DMS 273 treated with DMSO at 0.1 percent for 48 hours (cell line): ENCODE results near the gene NFKBIB.
A peak's percentile ranks its signal among the peaks of the same experiment; 100 is the strongest.
"Not testable (repeated sequence)": the region's sequence is repeated elsewhere in the genome, so short reads cannot be mapped to it uniquely, and the experiment has no call there.

Experiments
- DNase-seq: peaks from one replicate; lab custom pipeline; 2025; lab: John Stamatoyannopoulos, UW

The NFKBIB gene

DNA sequence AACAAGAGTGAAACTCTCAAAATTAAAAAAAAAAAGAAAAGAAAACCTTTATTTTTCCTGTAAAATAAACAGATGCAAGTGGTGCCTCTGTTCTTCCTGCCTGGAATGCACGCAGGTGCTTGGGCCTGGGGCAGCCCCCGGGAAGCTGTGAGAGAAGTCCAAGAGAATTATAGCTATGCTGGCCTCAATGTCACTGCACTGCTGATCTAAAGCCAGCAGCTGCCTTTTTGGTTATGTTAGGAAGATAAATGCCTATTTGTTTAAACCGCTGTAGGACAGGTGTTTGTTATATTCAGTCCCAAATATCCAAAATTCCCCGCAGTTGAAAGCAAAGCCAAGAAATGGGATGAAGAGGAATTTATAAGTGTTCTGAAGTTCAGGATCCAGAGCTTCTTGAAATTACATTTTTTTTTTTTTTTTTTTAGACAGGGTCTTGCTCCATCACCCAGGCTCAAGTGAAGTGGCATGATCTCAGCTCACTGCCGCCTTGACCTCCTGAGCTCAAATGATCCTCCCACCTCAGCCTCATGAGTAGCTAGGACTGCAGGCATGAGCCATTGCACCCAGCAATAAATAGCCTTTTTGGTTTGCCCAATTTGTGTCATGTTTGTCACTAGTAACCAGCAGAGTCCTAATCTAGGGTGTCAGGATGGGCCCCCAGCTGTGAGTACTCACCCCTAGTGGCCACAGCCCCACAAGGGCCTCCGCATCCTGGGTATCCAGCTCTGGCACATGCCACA lies 23.9 kb upstream of the NFKBIB start:
- no peak for DNase-seq

- DNase-seq: peak; percentile 26
Measured at GRCh38 chr19:38877781-38878574, 21.8 kb upstream of the NFKBIB start, which contains the start of gene RINL. RINL (minus strand) TSS chr19:38878275; CDS start chr19:38876742, 1,533 bp downstream.

- DNase-seq: no peak
Measured at GRCh38 chr19:38878575-38879399, 21.0 kb upstream of the NFKBIB start.

DNA sequence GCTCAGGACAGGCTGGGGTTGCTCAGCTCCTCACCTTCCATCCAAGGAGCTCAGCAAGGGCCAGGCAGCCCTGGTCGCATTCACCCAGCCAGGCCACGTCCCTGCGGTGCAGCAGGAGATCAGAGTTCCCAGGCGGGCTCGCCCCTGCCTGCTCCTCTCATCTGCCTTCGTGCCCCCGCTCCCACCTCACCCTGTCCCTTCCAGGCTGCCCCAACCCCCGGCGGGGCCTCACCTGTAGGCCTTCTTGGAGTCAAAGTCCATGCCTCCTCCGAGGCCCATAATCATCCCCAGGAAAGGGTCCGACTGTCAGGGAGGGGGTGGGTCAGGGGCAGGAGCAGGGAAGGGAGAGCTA lies 20.4 kb upstream of the NFKBIB start:
- no peak for DNase-seq

- no peak for DNase-seq
Measured at GRCh38 chr19:38880076-38880881, 19.5 kb upstream of the NFKBIB start.

- DNase-seq: no peak
Measured at GRCh38 chr19:38880882-38881609, 18.7 kb upstream of the NFKBIB start.

DNA sequence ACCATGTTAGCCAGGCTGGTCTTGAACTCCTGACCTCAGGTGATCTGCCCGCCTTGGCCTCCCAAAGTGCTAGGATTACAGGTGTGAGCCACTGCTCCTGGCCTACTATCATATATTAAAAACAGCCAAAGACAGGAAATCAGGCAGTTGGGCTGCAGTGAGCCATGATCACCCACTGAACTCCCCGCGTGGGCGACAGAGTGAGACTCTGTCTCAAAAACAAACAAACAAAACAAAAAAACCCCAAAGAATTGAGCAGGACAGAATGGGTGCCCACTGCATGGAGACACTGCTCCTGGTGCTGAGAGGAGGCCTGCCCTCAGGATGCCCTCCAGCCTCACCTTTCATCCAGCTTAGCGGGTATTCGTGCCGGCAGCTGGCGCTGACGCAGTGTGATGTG lies 16.5 kb upstream of the NFKBIB start:
- no peak for DNase-seq

DNA sequence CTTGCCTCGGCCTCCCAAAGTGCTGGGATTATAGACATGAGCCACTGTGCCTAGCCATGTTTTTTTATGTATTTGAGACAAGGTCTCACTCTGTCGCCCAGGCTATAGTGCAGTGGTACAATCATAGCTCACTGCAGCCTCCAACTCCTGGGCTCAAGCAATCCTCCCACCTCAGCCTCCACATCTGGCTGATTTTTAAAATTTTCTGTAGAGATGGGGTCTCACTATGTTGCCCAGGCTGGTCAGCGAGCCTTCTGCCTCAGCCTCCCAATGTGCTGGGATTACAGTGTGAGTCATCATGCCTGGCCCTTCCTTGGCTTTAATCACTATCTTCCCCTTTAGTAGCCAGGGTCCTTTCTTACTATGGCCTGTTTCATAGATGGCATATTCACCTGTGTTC lies 15.1 kb upstream of the NFKBIB start:
- not testable (repeated sequence) for DNase-seq

DNA sequence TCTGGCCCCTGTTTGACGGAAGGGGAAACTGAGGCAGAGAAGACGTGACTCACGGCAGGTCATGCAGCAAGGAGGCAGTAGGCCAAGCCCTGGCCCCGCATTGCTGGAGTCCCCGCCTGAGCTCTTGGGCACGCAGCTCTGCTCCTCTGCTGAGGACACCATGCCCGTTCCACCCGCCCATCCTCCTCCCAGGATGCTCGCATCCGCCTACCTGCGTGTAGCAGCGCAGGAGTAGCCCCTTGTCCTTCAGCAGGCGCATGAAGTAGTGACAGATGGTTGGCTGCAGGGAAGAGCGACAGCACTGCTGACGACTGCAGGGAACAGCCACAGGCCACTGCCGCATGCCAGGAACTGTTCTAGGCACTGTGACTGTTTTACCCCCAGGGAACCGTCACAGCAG lies 10.9 kb upstream of the NFKBIB start:
- DNase-seq: no peak

- DNase-seq: no peak
Measured at GRCh38 chr19:38889803-38890202, 10.0 kb upstream of the NFKBIB start.

DNA sequence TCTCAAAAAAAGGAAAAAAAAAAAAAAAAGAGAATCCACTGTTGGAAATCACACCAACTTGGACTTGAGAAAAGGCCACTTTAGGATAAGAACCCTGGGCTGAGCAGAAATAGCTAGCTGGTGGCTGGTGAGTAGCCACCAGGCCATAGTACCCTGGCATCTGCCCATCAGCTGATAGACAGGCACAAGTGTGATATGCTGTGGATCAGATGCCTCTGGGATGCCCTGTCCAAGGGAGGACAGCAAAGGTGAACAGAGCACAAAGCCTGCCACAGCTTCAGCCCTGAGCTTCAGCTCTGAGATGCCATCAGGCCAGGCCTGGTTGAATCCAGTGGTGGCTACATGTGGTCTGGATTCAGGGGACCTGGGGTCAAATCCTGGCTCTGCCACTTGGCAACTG lies 9.1 kb upstream of the NFKBIB start:
- DNase-seq: no peak

- DNase-seq: no peak
Measured at GRCh38 chr19:38891771-38892170, 8.0 kb upstream of the NFKBIB start.

DNA sequence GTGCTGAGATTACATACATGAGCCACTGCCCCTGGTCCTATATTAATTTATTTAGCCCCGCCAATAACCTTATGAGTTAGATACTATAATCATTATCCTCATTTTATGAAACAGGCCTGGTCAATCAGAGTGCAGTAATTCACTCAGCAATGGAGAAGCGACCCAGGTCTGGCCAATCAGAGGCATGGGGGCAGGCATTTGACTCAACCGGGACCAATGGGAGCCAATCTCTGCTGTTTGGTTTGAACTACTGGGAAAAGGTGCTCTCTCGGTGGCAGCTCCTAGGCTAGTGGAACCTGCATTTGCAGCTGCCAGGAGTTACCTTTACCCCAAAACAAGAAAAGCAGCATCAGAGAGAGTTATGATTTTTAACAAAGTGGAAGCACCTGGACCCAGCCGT lies 6.9 kb upstream of the NFKBIB start:
- DNase-seq: no peak

- no peak for DNase-seq
Measured at GRCh38 chr19:38893341-38893771, 6.4 kb upstream of the NFKBIB start.

DNA sequence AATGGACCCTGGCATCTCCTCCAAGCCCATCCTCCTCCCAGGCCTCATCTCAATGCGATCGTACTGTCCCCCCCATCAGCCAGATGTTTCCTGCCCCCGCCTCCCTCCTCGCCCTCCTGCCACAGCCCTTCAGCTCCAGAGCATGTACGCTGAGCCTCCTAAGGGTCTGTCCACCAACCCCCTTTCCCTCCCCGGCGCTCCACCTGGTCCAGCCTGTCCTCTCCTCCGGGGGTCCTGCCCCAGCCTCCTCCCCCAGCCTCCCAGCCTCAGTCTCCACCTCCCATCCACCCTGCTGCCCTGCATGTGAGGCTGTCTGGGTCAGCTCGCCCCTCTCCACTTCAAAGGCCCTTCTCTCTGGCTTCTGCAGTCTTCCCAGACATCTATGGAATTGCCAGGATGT lies 4.8 kb upstream of the NFKBIB start:
- no peak for DNase-seq

- DNase-seq: no peak
Measured at GRCh38 chr19:38898788-38899446, 852 bp upstream of the NFKBIB start.

DNA sequence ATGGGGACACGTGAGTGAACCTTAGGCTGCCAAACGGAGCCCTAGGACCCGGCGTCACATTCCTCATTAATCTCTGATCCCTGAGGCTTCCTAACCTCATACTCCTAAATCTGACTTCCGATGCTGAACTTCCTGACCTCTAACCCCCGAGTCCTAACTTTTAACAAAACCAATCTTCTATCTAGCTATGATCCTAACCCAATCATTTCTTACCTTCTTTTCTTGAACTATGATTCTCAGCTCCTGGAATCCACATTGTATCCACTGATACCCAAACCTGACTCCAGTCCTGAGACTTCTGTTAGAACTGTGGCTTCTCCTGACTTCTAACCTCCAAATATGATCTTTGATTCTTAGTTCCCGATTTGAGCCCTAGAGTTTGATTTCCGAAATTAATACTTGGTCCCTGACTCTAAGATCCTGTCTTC lies 447 bp downstream of the NFKBIB start:
- peak; percentile 51 for DNase-seq

DNA sequence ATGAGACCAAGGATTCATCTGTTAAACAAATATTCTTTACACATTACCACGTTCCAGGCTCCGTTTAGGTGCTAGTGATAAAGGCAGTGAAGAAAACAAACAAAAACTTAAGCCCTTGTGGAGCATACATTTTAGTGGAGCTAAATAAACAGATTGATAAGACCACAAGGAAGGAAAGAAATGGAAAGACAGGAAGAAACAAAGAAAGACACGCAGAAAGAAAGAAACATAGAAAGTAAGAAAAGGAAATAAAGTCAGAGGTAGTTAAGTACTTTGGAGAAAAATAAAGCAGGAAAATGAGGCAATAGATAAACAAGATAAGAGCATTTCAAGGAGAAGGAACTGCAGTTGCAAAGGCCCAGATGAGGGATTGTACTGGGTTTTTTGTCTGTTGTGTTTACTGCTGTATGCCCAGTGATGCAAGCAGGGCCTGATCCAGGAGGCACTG lies 998 bp downstream of the NFKBIB start:
- no peak for DNase-seq

DNA sequence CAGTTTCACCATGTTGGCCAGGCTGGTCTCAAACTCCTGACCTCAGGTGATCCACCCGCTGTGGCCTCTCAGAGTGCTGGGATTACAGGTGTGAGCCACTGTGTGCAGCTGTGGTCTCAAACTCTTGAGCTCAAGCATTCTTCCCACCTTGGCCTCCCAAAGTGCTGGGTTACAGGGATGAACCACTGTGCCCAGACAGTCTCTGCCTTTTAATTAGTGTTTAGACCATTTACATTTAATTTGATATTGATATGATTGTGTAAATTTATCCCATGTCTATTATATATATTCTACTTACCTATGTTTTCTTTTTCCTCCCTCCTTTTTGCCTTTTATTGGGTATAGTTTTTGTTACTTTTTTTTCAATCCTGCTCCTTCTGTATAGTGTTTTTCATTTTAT lies 1.9 kb downstream of the NFKBIB start:
- DNase-seq: no peak
